GM12864 (cell line): ENCODE results near the gene SLC45A1.

Experiments used
- DNase-seq: peaks from one replicate; pipeline ENCODE4 v3.0.0-alpha.2; 2011; ENCODE audit warnings: low read depth
- H3K4me3 ChIP-seq: 2 replicates; pipeline ENCODE4 v1.5.1; 2011; ENCODE audit warnings: mild to moderate bottlenecking, low read depth, low read length, control low read depth
- TF ChIP-seq, protein P1 (sequence below): IDR thresholded peaks from 2 replicates; pipeline ENCODE4 v1.5.1; 2011; ENCODE audit warnings: low read depth, mild to moderate bottlenecking, moderate library complexity, low read length, control low read depth, inconsistent platforms; ENCODE audit errors: missing control alignments

SLC45A1 gene

DNA sequence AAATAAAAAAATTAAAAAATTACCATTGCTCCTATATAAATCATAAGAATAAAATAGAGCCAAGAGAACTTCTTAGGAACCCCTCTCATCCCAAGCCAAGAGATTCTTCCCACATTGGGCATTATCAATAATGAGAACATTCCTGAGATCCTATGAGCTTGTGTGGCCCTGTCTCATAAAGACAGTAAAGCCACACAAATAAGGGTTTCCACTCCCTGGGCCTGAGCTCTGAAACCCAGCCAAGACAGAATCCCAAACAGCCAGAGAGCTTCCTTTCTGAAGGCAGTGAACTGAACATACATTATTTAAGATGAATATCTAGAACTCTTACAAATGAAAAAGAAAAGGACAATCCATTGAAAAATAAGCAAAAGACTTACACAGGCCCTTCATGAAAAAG lies 68.3 kb downstream of the SLC45A1 start:
- TF ChIP-seq, protein P1, sequence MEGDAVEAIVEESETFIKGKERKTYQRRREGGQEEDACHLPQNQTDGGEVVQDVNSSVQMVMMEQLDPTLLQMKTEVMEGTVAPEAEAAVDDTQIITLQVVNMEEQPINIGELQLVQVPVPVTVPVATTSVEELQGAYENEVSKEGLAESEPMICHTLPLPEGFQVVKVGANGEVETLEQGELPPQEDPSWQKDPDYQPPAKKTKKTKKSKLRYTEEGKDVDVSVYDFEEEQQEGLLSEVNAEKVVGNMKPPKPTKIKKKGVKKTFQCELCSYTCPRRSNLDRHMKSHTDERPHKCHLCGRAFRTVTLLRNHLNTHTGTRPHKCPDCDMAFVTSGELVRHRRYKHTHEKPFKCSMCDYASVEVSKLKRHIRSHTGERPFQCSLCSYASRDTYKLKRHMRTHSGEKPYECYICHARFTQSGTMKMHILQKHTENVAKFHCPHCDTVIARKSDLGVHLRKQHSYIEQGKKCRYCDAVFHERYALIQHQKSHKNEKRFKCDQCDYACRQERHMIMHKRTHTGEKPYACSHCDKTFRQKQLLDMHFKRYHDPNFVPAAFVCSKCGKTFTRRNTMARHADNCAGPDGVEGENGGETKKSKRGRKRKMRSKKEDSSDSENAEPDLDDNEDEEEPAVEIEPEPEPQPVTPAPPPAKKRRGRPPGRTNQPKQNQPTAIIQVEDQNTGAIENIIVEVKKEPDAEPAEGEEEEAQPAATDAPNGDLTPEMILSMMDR, result no peak

DNA sequence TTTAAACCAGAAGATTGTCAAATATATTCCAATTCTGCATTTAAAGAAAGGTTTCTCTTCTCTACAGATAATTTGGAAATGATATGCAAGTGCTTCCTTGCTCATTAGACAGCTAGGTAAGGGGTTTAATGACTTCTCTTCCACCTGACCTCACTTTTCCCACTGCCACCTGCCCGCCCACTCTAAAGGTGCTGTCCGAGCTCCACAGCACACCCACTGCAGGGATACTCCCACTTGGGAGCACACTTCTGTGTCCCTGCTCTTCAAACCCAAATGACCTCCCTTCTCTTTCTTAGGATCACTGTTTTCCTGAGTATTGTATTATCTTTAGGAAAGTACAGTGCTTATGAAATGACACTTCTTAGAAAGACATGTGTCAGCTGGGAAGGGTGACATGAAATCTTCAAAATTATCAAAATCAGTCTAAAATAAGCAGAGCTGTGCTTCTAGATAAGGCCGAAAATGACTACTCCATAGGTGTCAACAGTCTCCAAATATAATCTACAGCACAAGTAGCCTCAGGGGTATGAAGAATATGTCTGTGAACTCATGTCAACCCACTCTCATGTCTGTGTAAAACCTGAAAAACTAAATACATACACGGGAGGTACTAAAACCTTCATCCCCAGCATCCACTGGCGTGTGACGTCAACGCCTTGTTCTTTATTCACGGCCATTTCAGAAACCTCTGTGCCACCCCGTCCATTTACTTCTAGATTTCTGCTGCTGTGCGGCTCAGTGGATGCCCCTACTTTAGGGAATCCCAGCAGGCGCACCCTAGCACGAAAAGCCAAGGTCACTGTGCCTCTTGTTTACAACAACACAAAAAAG lies 71.0 kb downstream of the SLC45A1 start:
- no peak overlapping the region for H3K4me3 ChIP-seq
- DNase-seq, result no peak
- TF ChIP-seq, protein P1, result no peak

More for the DNA sequence above, 68.3 kb downstream of the SLC45A1 start:
- DNase-seq, result no peak
- no peak overlapping the region for H3K4me3 ChIP-seq

DNA sequence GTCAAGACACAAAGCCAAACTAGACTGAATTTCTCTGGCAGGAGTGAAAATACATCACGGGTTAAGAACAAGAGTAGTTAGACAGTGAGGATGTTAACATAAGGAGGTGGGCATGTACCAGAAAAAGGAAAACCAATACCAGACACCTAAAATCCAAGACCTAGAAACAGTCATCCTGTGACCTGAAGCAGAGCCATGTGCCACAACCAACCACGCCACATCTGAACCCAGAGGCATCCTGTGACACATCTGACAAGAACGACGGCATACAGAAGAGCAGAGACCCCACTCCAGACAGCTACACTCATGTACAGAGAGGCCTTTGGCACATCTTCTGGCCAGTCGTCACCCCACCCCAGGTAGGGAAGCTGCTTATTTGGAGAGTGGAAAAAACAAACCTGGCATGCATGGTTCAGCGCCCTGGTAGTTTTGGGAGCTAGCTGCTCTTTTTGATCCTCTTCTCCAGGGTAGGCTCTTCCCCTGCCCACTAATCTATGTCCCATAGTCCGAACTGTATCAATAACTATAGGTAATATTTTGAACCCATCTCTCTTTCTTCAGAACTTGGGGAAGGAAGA lies 72.1 kb downstream of the SLC45A1 start:
- DNase-seq, result no peak

DNA sequence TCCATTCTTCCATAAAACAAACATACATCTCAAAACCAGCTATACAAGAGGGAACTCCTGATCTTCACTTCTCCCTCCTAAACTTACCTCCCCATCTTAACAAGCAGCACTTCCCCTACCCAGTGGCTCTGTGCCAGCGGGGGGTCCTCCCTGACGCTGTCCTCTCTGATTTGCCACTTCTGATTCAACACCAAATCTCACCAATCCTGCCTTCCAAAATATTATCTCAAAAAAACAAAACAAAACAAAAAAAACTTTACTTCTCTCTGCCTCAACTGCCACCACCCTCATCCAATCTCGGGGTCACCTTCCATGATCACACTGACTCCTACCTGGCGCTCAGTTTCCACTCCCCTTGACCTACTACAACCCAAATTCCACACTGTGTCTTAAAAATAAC lies 72.8 kb downstream of the SLC45A1 start:
- no peak for DNase-seq
- H3K4me3 ChIP-seq, result no peak overlapping the region
- TF ChIP-seq, protein P1, result no peak

More for the DNA sequence above, 72.1 kb downstream of the SLC45A1 start:
- H3K4me3 ChIP-seq, result no peak overlapping the region
- TF ChIP-seq, protein P1, result no peak

DNA sequence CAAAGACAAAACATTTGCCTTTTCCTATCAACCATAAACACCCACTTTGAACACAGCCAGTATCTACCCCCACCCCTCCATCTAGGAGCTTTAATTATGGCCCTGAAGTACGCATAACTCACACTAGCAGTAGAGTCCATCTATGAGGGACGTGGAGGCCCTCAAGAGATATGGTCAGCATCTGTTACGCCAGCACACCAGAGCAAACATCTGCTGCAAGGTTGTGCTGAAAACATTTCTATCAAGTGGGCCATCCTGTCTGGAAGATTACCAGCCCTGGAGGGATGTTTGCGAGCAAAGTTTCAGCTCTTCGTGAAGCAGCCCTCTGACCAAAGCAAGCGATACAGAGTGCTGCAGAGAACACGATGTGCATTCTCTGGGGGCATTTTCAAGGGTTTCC lies 74.6 kb downstream of the SLC45A1 start:
- TF ChIP-seq, protein P1, result no peak
- no peak for DNase-seq

More for the DNA sequence above, 74.6 kb downstream of the SLC45A1 start:
- no peak overlapping the region for H3K4me3 ChIP-seq
